HS-27A (cell line): ENCODE data around the gene TRIP12.
"Not testable (repeated sequence)": the region's sequence is repeated elsewhere in the genome, so short reads cannot be mapped to it uniquely, and the experiment has no call there.

Source experiments
- DNase-seq: peaks from one replicate; pipeline ENCODE4 v3.0.0-alpha.2; 2012; ENCODE audit warnings: low read depth, missing footprints

The TRIP12 gene

GRCh38 chr2:229920011-229920641, 1.7 kb downstream of the TRIP12 start:
- no peak for DNase-seq

- no peak for DNase-seq
Measured at GRCh38 chr2:229917793-229918192, 4.0 kb downstream of the TRIP12 start.

GRCh38 chr2:229914171-229914570, 7.6 kb downstream of the TRIP12 start:
- DNase-seq: no peak

GRCh38 chr2:229910832-229911412, 10.9 kb downstream of the TRIP12 start:
- DNase-seq: no peak

GRCh38 chr2:229910147-229910831, 11.5 kb downstream of the TRIP12 start:
- DNase-seq: no peak

- no peak for DNase-seq
Measured at GRCh38 chr2:229909090-229909489, 12.7 kb downstream of the TRIP12 start.

- no peak for DNase-seq
Measured at GRCh38 chr2:229905601-229906000, 16.2 kb downstream of the TRIP12 start.

GRCh38 chr2:229903037-229903436, 18.8 kb downstream of the TRIP12 start:
- DNase-seq: no peak

GRCh38 chr2:229901819-229902218, 20.0 kb downstream of the TRIP12 start:
- no peak for DNase-seq

- not testable (repeated sequence) for DNase-seq
Measured at GRCh38 chr2:229900514-229900913, 21.3 kb downstream of the TRIP12 start.

- DNase-seq: no peak
Measured at GRCh38 chr2:229900012-229900411, 21.8 kb downstream of the TRIP12 start.

GRCh38 chr2:229899604-229900003, 22.2 kb downstream of the TRIP12 start:
- DNase-seq: no peak

GRCh38 chr2:229896857-229897256, 25.0 kb downstream of the TRIP12 start:
- DNase-seq: no peak

GRCh38 chr2:229889023-229889422, 32.8 kb downstream of the TRIP12 start:
- no peak for DNase-seq

- DNase-seq: no peak
Measured at GRCh38 chr2:229888031-229888430, 33.8 kb downstream of the TRIP12 start.

- DNase-seq: no peak
Measured at GRCh38 chr2:229887441-229887840, 34.4 kb downstream of the TRIP12 start.

- DNase-seq: no peak
Measured at GRCh38 chr2:229884775-229885699, 36.8 kb downstream of the TRIP12 start.

- no peak for DNase-seq
Measured at GRCh38 chr2:229882583-229882982, 39.2 kb downstream of the TRIP12 start.

GRCh38 chr2:229880892-229881586, 40.8 kb downstream of the TRIP12 start:
- DNase-seq: no peak

GRCh38 chr2:229879191-229879950, 42.4 kb downstream of the TRIP12 start:
- no peak for DNase-seq

- no peak for DNase-seq
Measured at GRCh38 chr2:229875549-229875948, 46.3 kb downstream of the TRIP12 start.
